Measurements from ENCODE around the gene MYLK3.
A peak's percentile ranks its signal among the peaks of the same experiment; 100 is the strongest.

Gene MYLK3

GRCh38 chr16:46747777-46748651 lies at the start of gene MYLK3:
MYLK3 (minus strand) TSS chr16:46748344; CDS start chr16:46748193, 151 bp downstream.
- ATAC-seq, result peak; percentile 87
- TF ChIP-seq TOX (CRISPR knock-in tag; IDR thresholded peaks at IDR 0.05; ENCODE audit: borderline replicate concordance), result no peak
- peak; percentile 46; the same call in 1 of the 2 replicates for TF ChIP-seq ISL1 (CRISPR knock-in tag; IDR thresholded peaks at IDR 0.05)
- no peak for TF ChIP-seq ZC3H10 (CRISPR knock-in tag; IDR thresholded peaks at IDR 0.05)

- no peak for ATAC-seq
- TF ChIP-seq TCF4 (CRISPR knock-in tag; IDR thresholded peaks at IDR 0.05; ENCODE audit: borderline replicate concordance), result no peak
- no peak for TF ChIP-seq ZFP30 (CRISPR knock-in tag; IDR thresholded peaks at IDR 0.05)
- TF ChIP-seq OSR1 (CRISPR knock-in tag; IDR thresholded peaks at IDR 0.05), result no peak
- TF ChIP-seq ISL1 (CRISPR knock-in tag; IDR thresholded peaks at IDR 0.05), result no peak
Observed at GRCh38 chr16:46797501-46797900, 49.4 kb upstream of the MYLK3 start.

- no peak for TF ChIP-seq ZNF70 (CRISPR knock-in tag; IDR thresholded peaks at IDR 0.05)
- no peak for TF ChIP-seq PATZ1 (CRISPR knock-in tag; IDR thresholded peaks at IDR 0.05; ENCODE audit: borderline replicate concordance)
- TF ChIP-seq SNAI2 (CRISPR knock-in tag; IDR thresholded peaks at IDR 0.05), result no peak
- TF ChIP-seq ZNF8 (CRISPR knock-in tag; IDR thresholded peaks at IDR 0.05), result no peak
- TF ChIP-seq CREB5 (CRISPR knock-in tag; IDR thresholded peaks at IDR 0.05; ENCODE audit: low read depth), result no peak
- TF ChIP-seq TCF4 (CRISPR knock-in tag; IDR thresholded peaks at IDR 0.05; ENCODE audit: borderline replicate concordance), result no peak
- no peak for TF ChIP-seq POU6F1 (CRISPR knock-in tag; IDR thresholded peaks at IDR 0.05; ENCODE audit: borderline replicate concordance, low read depth)
- no peak for TF ChIP-seq ISL1 (CRISPR knock-in tag; IDR thresholded peaks at IDR 0.05)
- no peak for TF ChIP-seq TSHZ2 (CRISPR knock-in tag; IDR thresholded peaks at IDR 0.05)
- TF ChIP-seq OSR1 (CRISPR knock-in tag; IDR thresholded peaks at IDR 0.05), result no peak
- TF ChIP-seq ZNF565 (CRISPR knock-in tag; conservative IDR thresholded peaks at IDR 0.05; ENCODE audit: low read depth), result no peak
- TF ChIP-seq ZC3H10 (CRISPR knock-in tag; IDR thresholded peaks at IDR 0.05), result no peak
- no peak for ATAC-seq
Observed at GRCh38 chr16:46796764-46797269, 48.7 kb upstream of the MYLK3 start.

- no peak for TF ChIP-seq ZFP3 (CRISPR knock-in tag; IDR thresholded peaks at IDR 0.05)
- TF ChIP-seq TOX (CRISPR knock-in tag; IDR thresholded peaks at IDR 0.05; ENCODE audit: borderline replicate concordance), result no peak
- no peak for TF ChIP-seq OSR1 (CRISPR knock-in tag; IDR thresholded peaks at IDR 0.05)
- TF ChIP-seq ESRRG (CRISPR knock-in tag; IDR thresholded peaks at IDR 0.05), result no peak
- no peak for TF ChIP-seq ZFP30 (CRISPR knock-in tag; IDR thresholded peaks at IDR 0.05)
- TF ChIP-seq ZNF8 (CRISPR knock-in tag; IDR thresholded peaks at IDR 0.05), result no peak
- no peak for TF ChIP-seq SNAI2 (CRISPR knock-in tag; IDR thresholded peaks at IDR 0.05)
- TF ChIP-seq ZNF565 (CRISPR knock-in tag; conservative IDR thresholded peaks at IDR 0.05; ENCODE audit: low read depth), result no peak
- TF ChIP-seq TCF4 (CRISPR knock-in tag; IDR thresholded peaks at IDR 0.05; ENCODE audit: borderline replicate concordance), result no peak
- TF ChIP-seq CSDC2 (CRISPR knock-in tag; IDR thresholded peaks at IDR 0.05), result no peak
- no peak for TF ChIP-seq ZNF70 (CRISPR knock-in tag; IDR thresholded peaks at IDR 0.05)
- TF ChIP-seq BACH2 (CRISPR knock-in tag; IDR thresholded peaks at IDR 0.05; ENCODE audit: borderline replicate concordance), result no peak
- TF ChIP-seq ISL1 (CRISPR knock-in tag; IDR thresholded peaks at IDR 0.05), result no peak
- no peak for TF ChIP-seq PATZ1 (CRISPR knock-in tag; IDR thresholded peaks at IDR 0.05; ENCODE audit: borderline replicate concordance)
- no peak for TF ChIP-seq ZC3H10 (CRISPR knock-in tag; IDR thresholded peaks at IDR 0.05)
- no peak for TF ChIP-seq CSRNP3 (CRISPR knock-in tag; IDR thresholded peaks at IDR 0.05)
- no peak for TF ChIP-seq RARB (CRISPR knock-in tag; IDR thresholded peaks at IDR 0.05)
- no peak for ATAC-seq
Observed at GRCh38 chr16:46793841-46794240, 45.7 kb upstream of the MYLK3 start.

Data from SK-N-SH treated with all-trans-retinoic acid at 6 μM for 48 hours (cell line).